ENCODE data around the gene LY6G6F.

- TF ChIP-seq, protein P1, sequence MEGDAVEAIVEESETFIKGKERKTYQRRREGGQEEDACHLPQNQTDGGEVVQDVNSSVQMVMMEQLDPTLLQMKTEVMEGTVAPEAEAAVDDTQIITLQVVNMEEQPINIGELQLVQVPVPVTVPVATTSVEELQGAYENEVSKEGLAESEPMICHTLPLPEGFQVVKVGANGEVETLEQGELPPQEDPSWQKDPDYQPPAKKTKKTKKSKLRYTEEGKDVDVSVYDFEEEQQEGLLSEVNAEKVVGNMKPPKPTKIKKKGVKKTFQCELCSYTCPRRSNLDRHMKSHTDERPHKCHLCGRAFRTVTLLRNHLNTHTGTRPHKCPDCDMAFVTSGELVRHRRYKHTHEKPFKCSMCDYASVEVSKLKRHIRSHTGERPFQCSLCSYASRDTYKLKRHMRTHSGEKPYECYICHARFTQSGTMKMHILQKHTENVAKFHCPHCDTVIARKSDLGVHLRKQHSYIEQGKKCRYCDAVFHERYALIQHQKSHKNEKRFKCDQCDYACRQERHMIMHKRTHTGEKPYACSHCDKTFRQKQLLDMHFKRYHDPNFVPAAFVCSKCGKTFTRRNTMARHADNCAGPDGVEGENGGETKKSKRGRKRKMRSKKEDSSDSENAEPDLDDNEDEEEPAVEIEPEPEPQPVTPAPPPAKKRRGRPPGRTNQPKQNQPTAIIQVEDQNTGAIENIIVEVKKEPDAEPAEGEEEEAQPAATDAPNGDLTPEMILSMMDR (conservative IDR thresholded peaks at IDR 0.05): no peak
- no peak for TF ChIP-seq ZFX (IDR thresholded peaks at IDR 0.05)
These were observed 19.3 kb upstream of the LY6G6F start for GRCh38 chr6:31687321-31687720.
